IMR-90 (cell line): ENCODE measurements around the gene CERT1. TPM values are rescaled to one million over a fixed set of nuclear protein-coding genes. Genes with fewer than 3 reads are reported as not detected.

Source experiments
- ATAC-seq: fragments of 200-7000 bp; cut with Tn5 transposase; 2 replicates; pipeline ENCODE4 v1.9.1; 2020; ENCODE audit warnings: low read depth, mild to moderate bottlenecking, moderate library complexity
- BruUV-seq: library from RNA; stranded (reverse); fragments of 400-500 nt; replicated peaks from 2 replicates; lab custom pipeline; 2021; lab: Mats Ljungman, UMichigan
- CTCF ChIA-PET: fragments of 300-600 bp; formaldehyde crosslinking; extraction: SDS; loops from one replicate; lab custom pipeline; 2021; ENCODE audit warnings: antibody characterized with exemption; lab: Yijun Ruan, JAX
- POLR2A ChIA-PET: fragments of 300-600 bp; sonication (Branson Sonifier 250); formaldehyde crosslinking; loops from one replicate; lab custom pipeline; 2022; ENCODE audit warnings: antibody characterized with exemption; ENCODE audit not compliant: unreplicated experiment; lab: Charles Lee
- DNase-seq: peaks from one replicate; pipeline ENCODE4 v3.0.0; 2013
- H2AFZ ChIP-seq: replicated peaks from 2 replicates; pipeline ENCODE3; 2013; ENCODE audit warnings: low read length, mild to moderate bottlenecking; ENCODE audit not compliant: poor library complexity
- H2AK5ac ChIP-seq: 2 replicates; pipeline ENCODE4 v1.6.1; 2013; ENCODE audit warnings: low read depth, low read length, inconsistent platforms
- H2AK9ac ChIP-seq: replicated peaks from 2 replicates; pipeline ENCODE3; 2013; ENCODE audit warnings: mild to moderate bottlenecking, low read depth, low read length, moderate library complexity; ENCODE audit not compliant: poor library complexity
- H2BK120ac ChIP-seq: 2 replicates; pipeline ENCODE4 v1.6.1; 2013; ENCODE audit warnings: low read depth, low read length, inconsistent platforms
- H2BK15ac ChIP-seq: 3 replicates; pipeline ENCODE4 v1.6.1; 2013; ENCODE audit warnings: low read depth, low read length, inconsistent platforms
- H2BK20ac ChIP-seq: 2 replicates; pipeline ENCODE4 v1.6.1; 2013; ENCODE audit warnings: low read depth, mild to moderate bottlenecking, inconsistent platforms, low read length, moderate library complexity
- H2BK5ac ChIP-seq: 2 replicates; pipeline ENCODE4 v1.6.1; 2013; ENCODE audit warnings: mild to moderate bottlenecking, low read depth, low read length, inconsistent platforms; ENCODE audit not compliant: poor library complexity, severe bottlenecking
- H3K14ac ChIP-seq: replicated peaks from 2 replicates; pipeline ENCODE4 v1.6.1; 2013; ENCODE audit warnings: low read depth, low read length, inconsistent platforms
- H3K18ac ChIP-seq: 2 replicates; pipeline ENCODE4 v1.6.1; 2013; ENCODE audit warnings: low read depth, low read length, control low read depth
- H3K23ac ChIP-seq: 2 replicates; pipeline ENCODE4 v1.6.1; 2013; ENCODE audit warnings: low read depth, low read length, inconsistent platforms
- H3K27ac ChIP-seq: 2 replicates; pipeline ENCODE4 v1.5.1; 2013; ENCODE audit warnings: mild to moderate bottlenecking, control low read depth, low read length; ENCODE audit not compliant: insufficient read depth
- H3K27me3 ChIP-seq: 2 replicates; pipeline ENCODE4 v1.6.1; 2013; ENCODE audit warnings: low read length; ENCODE audit not compliant: control insufficient read depth, insufficient read depth
- H3K36me3 ChIP-seq: 2 replicates; pipeline ENCODE4 v1.6.1; 2013; ENCODE audit warnings: low read length, mixed read lengths; ENCODE audit not compliant: control insufficient read depth, insufficient read depth
- H3K4ac ChIP-seq: 2 replicates; pipeline ENCODE4 v1.6.1; 2013; ENCODE audit warnings: low read depth, low read length, inconsistent platforms
- H3K4me1 ChIP-seq: 2 replicates; pipeline ENCODE4 v1.6.1; 2013; ENCODE audit warnings: low read length, mixed read lengths; ENCODE audit not compliant: control insufficient read depth, insufficient read depth
- H3K4me2 ChIP-seq: 2 replicates; pipeline ENCODE4 v1.6.1; 2013; ENCODE audit warnings: low read depth, mild to moderate bottlenecking, control low read depth, low read length, moderate library complexity
- H3K4me3 ChIP-seq: 2 replicates; pipeline ENCODE4 v1.5.1; 2013; ENCODE audit warnings: low read depth, mild to moderate bottlenecking, control low read depth, low read length, moderate library complexity; ENCODE audit not compliant: insufficient read depth
- H3K56ac ChIP-seq: 2 replicates; pipeline ENCODE4 v1.6.1; 2013; ENCODE audit warnings: low read length, inconsistent platforms; ENCODE audit not compliant: insufficient read depth; ENCODE audit errors: extremely low read depth
- H3K79me1 ChIP-seq, 2 experiments: 2 replicates each; pipeline ENCODE4 v1.6.1; 2013; ENCODE audit warnings: low read length in 2 of 2, inconsistent platforms in 1 of 2, low read depth in 1 of 2
- H3K9ac ChIP-seq: 2 replicates; pipeline ENCODE4 v1.6.1; 2013; ENCODE audit warnings: low read depth, low read length, control low read depth
- H3K9me1 ChIP-seq: 2 replicates; pipeline ENCODE4 v1.6.1; 2013; ENCODE audit warnings: low read length, inconsistent platforms; ENCODE audit not compliant: insufficient read depth
- H3K9me3 ChIP-seq: 2 replicates; pipeline ENCODE4 v1.6.1; 2013; ENCODE audit warnings: low read length; ENCODE audit not compliant: control insufficient read depth, insufficient read depth
- H4K20me1 ChIP-seq: 2 replicates; pipeline ENCODE4 v1.6.1; 2013; ENCODE audit warnings: low read length, inconsistent platforms; ENCODE audit not compliant: insufficient read depth
- H4K5ac ChIP-seq: 2 replicates; pipeline ENCODE4 v1.6.1; 2013; ENCODE audit warnings: mild to moderate bottlenecking, low read depth, low read length, control low read depth
- H4K8ac ChIP-seq, 2 experiments: 2 replicates each; pipeline ENCODE4 v1.6.1; 2013; ENCODE audit warnings: low read depth in 2 of 2, low read length in 2 of 2, control low read depth in 1 of 2, inconsistent platforms in 1 of 2
- H4K91ac ChIP-seq: 2 replicates; pipeline ENCODE4 v1.6.1; 2013; ENCODE audit warnings: low read depth, low read length, inconsistent platforms; ENCODE audit not compliant: insufficient read depth
- BHLHE40 ChIP-seq: fragments of 150-350 bp; IDR thresholded peaks from 2 replicates; pipeline ENCODE4 v1.6.1; 2016; ENCODE audit warnings: mild to moderate bottlenecking, low read depth, low read length
- CHD1 ChIP-seq: IDR thresholded peaks from 2 replicates; pipeline ENCODE4 v1.6.1; 2012; ENCODE audit warnings: low read depth, low read length, improper control_type of control experiment
- FOS ChIP-seq: fragments of 150-350 bp; IDR thresholded peaks from 2 replicates; pipeline ENCODE4 v1.6.1; 2016; ENCODE audit warnings: low read depth, low read length
- MAFK ChIP-seq: IDR thresholded peaks from 2 replicates; pipeline ENCODE4 v1.6.1; 2012; ENCODE audit warnings: low read depth, low read length, improper control_type of control experiment
- MAZ ChIP-seq: IDR thresholded peaks from 2 replicates; pipeline ENCODE4 v1.6.1; 2012; ENCODE audit warnings: low read depth, mild to moderate bottlenecking, low read length, improper control_type of control experiment, moderate library complexity, borderline replicate concordance
- MXI1 ChIP-seq: IDR thresholded peaks from 2 replicates; pipeline ENCODE4 v1.6.1; 2012; ENCODE audit warnings: low read depth, mild to moderate bottlenecking, low read length, moderate library complexity, borderline replicate concordance
- RAD21 ChIP-seq: IDR thresholded peaks from 2 replicates; pipeline ENCODE4 v1.6.1; 2012; ENCODE audit warnings: low read length, improper control_type of control experiment
- RCOR1 ChIP-seq: IDR thresholded peaks from 2 replicates; pipeline ENCODE4 v1.6.1; 2012; ENCODE audit warnings: mild to moderate bottlenecking, low read length, improper control_type of control experiment; ENCODE audit not compliant: insufficient replicate concordance
- RFX5 ChIP-seq: IDR thresholded peaks from 2 replicates; pipeline ENCODE4 v1.8.0; 2012; ENCODE audit warnings: low read depth, mild to moderate bottlenecking, low read length, moderate library complexity
- SMC3 ChIP-seq: fragments of 150-350 bp; IDR thresholded peaks from 2 replicates; pipeline ENCODE4 v1.6.1; 2016; ENCODE audit warnings: low read depth, mild to moderate bottlenecking, antibody characterized with exemption, low read length, moderate library complexity
- WGBS, 2 experiments: methylation state at CpG; one replicate each; pipeline versions ENCODE4 v1.1.5 to v1.1.7; 2013; ENCODE audit warnings: missing lambda C conversion rate in 2 of 2; ENCODE audit not compliant: insufficient read length in 1 of 2; ENCODE audit errors: extremely low coverage in 2 of 2; 5-methylcytosine and 5-hydroxymethylcytosine counted together
- dilution Hi-C: fragments of 300-500 bp; cut with HindIII; formaldehyde crosslinking; loops from one replicate; pipeline ENCODE4 v1.14.3; 2018; ENCODE audit warnings: low sequenced_read_pairs; ENCODE audit not compliant: unreplicated experiment
- in situ Hi-C: fragments of 300-500 bp; cut with MboI; formaldehyde crosslinking; loops from 3 replicates; pipeline ENCODE4 v1.14.3; 2019; ENCODE audit warnings: low sequenced_read_pairs, inconsistent platforms, mixed read lengths
- intact Hi-C: fragments of 100-400 bp; cut with micrococcal nuclease; formaldehyde crosslinking; loops from 2 replicates; pipeline ENCODE4 v1.10.0; 2022
- polyA plus RNA-seq, 3 experiments: library from polyadenylated mRNA; depleted of rRNA; stranded (reverse); fragments of >200 nt; gene quantifications; 2 replicates each; pipeline ENCODE4 v1.2.3, GENCODE V29; 2012; ENCODE audit warnings: low replicate concordance in 1 of 3
- total RNA-seq: library from RNA; depleted of rRNA; stranded (reverse); fragments of >200 nt; gene quantifications from 2 replicates; pipeline ENCODE4 v1.2.3, GENCODE V29; 2012
- TF ChIP-seq, protein P1 (sequence below): conservative IDR thresholded peaks from 2 replicates; pipeline ENCODE4 v1.5.1; 2012; ENCODE audit warnings: mild to moderate bottlenecking, low read depth, low read length, improper control_type of control experiment
- TF ChIP-seq, protein P2 (sequence below): fragments of 150-350 bp; IDR thresholded peaks from 2 replicates; pipeline ENCODE4 v1.6.1; 2017; ENCODE audit warnings: mild to moderate bottlenecking, antibody characterized with exemption, low read length, low read depth

CERT1 gene
- total and polyA plus RNA-seq, 2 of the 4 experiments (the other 2 are of a cell fraction) = 7.2 TPM

GRCh38 chr5:75536694-75537360 is 25.4 kb upstream of the CERT1 start:
- BruUV-seq = no TSS peak
- in situ Hi-C loops = no loop called here
- Histone ChIP-seq H3K4me2 (no peak overlapping the region), H3K9me1 (peaks cover 9% of the 10 kb centered on the region), H2BK120ac (no peak overlapping the region), H2BK15ac (no peak overlapping the region), H3K4me1 (peaks cover 6% of the 10 kb centered on the region; the same call in 1 of the 2 replicates), H2AFZ (peak overlapping the region; percentile 8), H2AK5ac (no peak overlapping the region), H4K8ac (no peak overlapping the region), H3K79me1 (peaks cover 26 to 53% of the 10 kb centered on the region in 2 experiments), H3K14ac (no peak overlapping the region), H2BK20ac (no peak overlapping the region), H2BK5ac (no peak overlapping the region), H4K20me1 (peaks cover 9% of the 10 kb centered on the region), H3K23ac (no peak overlapping the region), H3K27me3 (no peaks in the 10 kb centered on the region), H3K4ac (0 out of 2 replicates have a peak overlapping the region, but pooled peaks have one; percentile 0), H3K27ac (no peak overlapping the region), H4K91ac (no peak overlapping the region), H3K9ac (no peak overlapping the region), H3K36me3 (no peaks in the 10 kb centered on the region; the same call in 1 of the 2 replicates), H3K56ac (no peak overlapping the region), H3K18ac (no peak overlapping the region), H2AK9ac (no peak overlapping the region), H3K9me3 (peaks cover 3% of the 10 kb centered on the region; the same call in 1 of the 2 replicates), H3K4me3 (no peak overlapping the region), H4K5ac (no peak overlapping the region)
- DNase-seq (no peak), ATAC-seq (peak; percentile 37; the same call in 1 of the 2 replicates)
- TF ChIP-seq RAD21 (no peak), RFX5 (no peak), MAFK (no peak), MXI1 (no peak), BHLHE40 (no peak), MAZ (no peak), CHD1 (no peak), FOS (no peak), SMC3 (no peak), RCOR1 (no peak)
- TF ChIP-seq, protein P1, sequence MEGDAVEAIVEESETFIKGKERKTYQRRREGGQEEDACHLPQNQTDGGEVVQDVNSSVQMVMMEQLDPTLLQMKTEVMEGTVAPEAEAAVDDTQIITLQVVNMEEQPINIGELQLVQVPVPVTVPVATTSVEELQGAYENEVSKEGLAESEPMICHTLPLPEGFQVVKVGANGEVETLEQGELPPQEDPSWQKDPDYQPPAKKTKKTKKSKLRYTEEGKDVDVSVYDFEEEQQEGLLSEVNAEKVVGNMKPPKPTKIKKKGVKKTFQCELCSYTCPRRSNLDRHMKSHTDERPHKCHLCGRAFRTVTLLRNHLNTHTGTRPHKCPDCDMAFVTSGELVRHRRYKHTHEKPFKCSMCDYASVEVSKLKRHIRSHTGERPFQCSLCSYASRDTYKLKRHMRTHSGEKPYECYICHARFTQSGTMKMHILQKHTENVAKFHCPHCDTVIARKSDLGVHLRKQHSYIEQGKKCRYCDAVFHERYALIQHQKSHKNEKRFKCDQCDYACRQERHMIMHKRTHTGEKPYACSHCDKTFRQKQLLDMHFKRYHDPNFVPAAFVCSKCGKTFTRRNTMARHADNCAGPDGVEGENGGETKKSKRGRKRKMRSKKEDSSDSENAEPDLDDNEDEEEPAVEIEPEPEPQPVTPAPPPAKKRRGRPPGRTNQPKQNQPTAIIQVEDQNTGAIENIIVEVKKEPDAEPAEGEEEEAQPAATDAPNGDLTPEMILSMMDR = no peak
- TF ChIP-seq, protein P2, sequence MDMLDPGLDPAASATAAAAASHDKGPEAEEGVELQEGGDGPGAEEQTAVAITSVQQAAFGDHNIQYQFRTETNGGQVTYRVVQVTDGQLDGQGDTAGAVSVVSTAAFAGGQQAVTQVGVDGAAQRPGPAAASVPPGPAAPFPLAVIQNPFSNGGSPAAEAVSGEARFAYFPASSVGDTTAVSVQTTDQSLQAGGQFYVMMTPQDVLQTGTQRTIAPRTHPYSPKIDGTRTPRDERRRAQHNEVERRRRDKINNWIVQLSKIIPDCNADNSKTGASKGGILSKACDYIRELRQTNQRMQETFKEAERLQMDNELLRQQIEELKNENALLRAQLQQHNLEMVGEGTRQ = no peak
- intact Hi-C loops = no loop called here
- CTCF ChIA-PET = no interaction called here
- dilution Hi-C loops = no loop called here
- POLR2A ChIA-PET = no interaction called here
- WGBS, 2 experiments = 100% methylated on average over 2 of the region's 6 CpGs; no CpG with 5 or more reads in 1 of the 2 experiments
